Smooth muscle cell (in vitro differentiated cells): ENCODE data around the gene MAGI2. TPM values are rescaled to one million over a fixed set of nuclear protein-coding genes. Genes with fewer than 3 reads are reported as not detected.

Experiments
- DNase-seq: peaks from one replicate; lab custom pipeline; 2025; ENCODE audit not compliant: unreplicated experiment; lab: John Stamatoyannopoulos, UW
- H2AFZ ChIP-seq: fragments of 200-600 bp; sonication (generic); 2 replicates; pipeline ENCODE4 v1.6.0; 2016; ENCODE audit warnings: antibody characterized with exemption, low read depth, mild to moderate bottlenecking
- H3F3A ChIP-seq: fragments of 200-600 bp; sonication (generic); 2 replicates; pipeline ENCODE4 v1.6.0; 2017; ENCODE audit warnings: antibody characterized with exemption, low read depth
- H3K27ac ChIP-seq: fragments of 200-600 bp; sonication (generic); 2 replicates; pipeline ENCODE4 v1.5.1; 2016; ENCODE audit warnings: low read depth, mild to moderate bottlenecking
- H3K27me3 ChIP-seq: fragments of 200-600 bp; sonication (generic); 2 replicates; pipeline ENCODE4 v1.6.1; 2016; ENCODE audit warnings: low read depth, mild to moderate bottlenecking
- H3K36me3 ChIP-seq: fragments of 200-600 bp; sonication (generic); 2 replicates; pipeline ENCODE4 v1.5.1; 2016; ENCODE audit warnings: low read depth
- H3K4me1 ChIP-seq: fragments of 200-600 bp; sonication (generic); 2 replicates; pipeline ENCODE4 v1.5.1; 2016; ENCODE audit warnings: low read depth
- H3K4me2 ChIP-seq: fragments of 200-600 bp; sonication (generic); 2 replicates; pipeline ENCODE4 v1.6.0; 2016; ENCODE audit warnings: mild to moderate bottlenecking
- H3K4me3 ChIP-seq: fragments of 200-600 bp; sonication (generic); 2 replicates; pipeline ENCODE4 v1.5.1; 2016; ENCODE audit warnings: mild to moderate bottlenecking
- H3K79me2 ChIP-seq: fragments of 200-600 bp; sonication (generic); 2 replicates; pipeline ENCODE4 v1.6.0; 2016; ENCODE audit warnings: low read depth, mild to moderate bottlenecking
- H3K9ac ChIP-seq: fragments of 200-600 bp; sonication (generic); 2 replicates; pipeline ENCODE4 v1.6.0; 2016; ENCODE audit warnings: low read depth
- H3K9me3 ChIP-seq: fragments of 200-600 bp; sonication (generic); replicated peaks from 2 replicates; pipeline ENCODE4 v1.5.1; 2016; ENCODE audit warnings: low read depth
- H4K20me1 ChIP-seq: fragments of 200-600 bp; sonication (generic); 2 replicates; pipeline ENCODE4 v1.6.0; 2016; ENCODE audit warnings: low read depth
- CTCF ChIP-seq: fragments of 200-600 bp; sonication (generic); IDR thresholded peaks from 2 replicates; pipeline ENCODE4 v1.5.1; 2017; ENCODE audit warnings: borderline replicate concordance, mild to moderate bottlenecking, antibody characterized with exemption; ENCODE audit not compliant: insufficient read depth, poor library complexity, severe bottlenecking
- WGBS: methylation state at CpG from one replicate; pipeline ENCODE4 v1.1.7; 2016; ENCODE audit warnings: low lambda C conversion rate; 5-methylcytosine and 5-hydroxymethylcytosine counted together
- polyA plus RNA-seq: library from polyadenylated mRNA; unstranded; fragments of >200 nt; fragmentation: Nextera tagmentation; extraction: Ambion mirVana; gene quantifications from 2 replicates; pipeline ENCODE4 v1.2.1, GENCODE V29; 2016
- total RNA-seq: library from RNA; depleted of rRNA; stranded (reverse); fragments of >200 nt; gene quantifications from 2 replicates; pipeline ENCODE4 v1.2.3, GENCODE V29; 2014

Gene MAGI2
- total and polyA plus RNA-seq, 2 experiments from 2014 or later: 3.4 to 10.7 TPM

- TF ChIP-seq CTCF: no peak
Measured at GRCh38 chr7:78159545-78159944, 1293.9 kb downstream of the MAGI2 start.

GRCh38 chr7:78153285-78153684 lies 1300.2 kb downstream of the MAGI2 start:
- WGBS: 88% methylated on average over 4 of the region's 4 CpGs
- TF ChIP-seq CTCF: no peak
- H3K79me2 ChIP-seq: no peaks in the 10 kb centered on the region

More at GRCh38 chr7:78159545-78159944, 1293.9 kb downstream of the MAGI2 start:
- H3K79me2 ChIP-seq: no peaks in the 10 kb centered on the region
- no peak overlapping the region for H3K9ac ChIP-seq
- H3K9me3 ChIP-seq: no peaks in the 10 kb centered on the region
- H3K36me3 ChIP-seq: no peaks in the 10 kb centered on the region
- no peaks in the 10 kb centered on the region for H3F3A ChIP-seq
- H3K27ac ChIP-seq: no peak overlapping the region
- no peak overlapping the region for H3K4me3 ChIP-seq
- H3K27me3 ChIP-seq: no peaks in the 10 kb centered on the region
- no peak for DNase-seq
- no peaks in the 10 kb centered on the region for H4K20me1 ChIP-seq
- no peak overlapping the region for H3K4me2 ChIP-seq
- H2AFZ ChIP-seq: no peak overlapping the region
- WGBS: 86% methylated on average over 2 of the region's 2 CpGs
- H3K4me1 ChIP-seq: no peaks in the 10 kb centered on the region

GRCh38 chr7:78151229-78151628 lies 1302.2 kb downstream of the MAGI2 start:
- no peak overlapping the region for H2AFZ ChIP-seq
- no peak for DNase-seq
- no peak for TF ChIP-seq CTCF
- H3K9ac ChIP-seq: no peak overlapping the region
- no peaks in the 10 kb centered on the region for H3K79me2 ChIP-seq
- no peak overlapping the region for H3K4me2 ChIP-seq
- H3K4me1 ChIP-seq: no peaks in the 10 kb centered on the region
- no peaks in the 10 kb centered on the region for H4K20me1 ChIP-seq
- H3F3A ChIP-seq: no peaks in the 10 kb centered on the region
- H3K27me3 ChIP-seq: no peaks in the 10 kb centered on the region
- 95% methylated on average over 3 of the region's 3 CpGs for WGBS
- H3K36me3 ChIP-seq: no peaks in the 10 kb centered on the region
- no peaks in the 10 kb centered on the region for H3K9me3 ChIP-seq
- no peak overlapping the region for H3K27ac ChIP-seq
- no peak overlapping the region for H3K4me3 ChIP-seq

More at GRCh38 chr7:78153285-78153684, 1300.2 kb downstream of the MAGI2 start:
- Histone ChIP-seq H3K9me3 (no peaks in the 10 kb centered on the region), H3K9ac (no peak overlapping the region), H3K27me3 (no peaks in the 10 kb centered on the region), H3K27ac (no peak overlapping the region), H4K20me1 (no peaks in the 10 kb centered on the region), H3K4me3 (no peak overlapping the region), H3F3A (no peaks in the 10 kb centered on the region), H3K4me1 (no peaks in the 10 kb centered on the region), H3K36me3 (no peaks in the 10 kb centered on the region), H3K4me2 (no peak overlapping the region), H2AFZ (no peak overlapping the region)
- DNase-seq: no peak

GRCh38 chr7:78149787-78150186 lies 1303.7 kb downstream of the MAGI2 start:
- H3K79me2 ChIP-seq: no peaks in the 10 kb centered on the region
- H4K20me1 ChIP-seq: no peaks in the 10 kb centered on the region
- H3K4me2 ChIP-seq: no peak overlapping the region
- H3F3A ChIP-seq: no peaks in the 10 kb centered on the region
- no peak for TF ChIP-seq CTCF
- no peaks in the 10 kb centered on the region for H3K27me3 ChIP-seq
- no peak overlapping the region for H3K4me3 ChIP-seq
- H3K36me3 ChIP-seq: no peaks in the 10 kb centered on the region
- H3K9me3 ChIP-seq: no peaks in the 10 kb centered on the region
- 89% methylated on average over 1 of the region's 1 CpG for WGBS
- H2AFZ ChIP-seq: no peak overlapping the region
- no peak overlapping the region for H3K9ac ChIP-seq
- no peak for DNase-seq
- H3K27ac ChIP-seq: no peak overlapping the region
- H3K4me1 ChIP-seq: no peaks in the 10 kb centered on the region
